Stomach smooth muscle (tissue), 2 donors: ENCODE data around the gene RTEL1.
A peak's percentile ranks its signal among the peaks of the same experiment; 100 is the strongest.

Source experiments
- H3K27ac ChIP-seq: one replicate; pipeline ENCODE4 v1.7.0; 2013; ENCODE audit warnings: mild to moderate bottlenecking, low read length, inconsistent platforms
- H3K27me3 ChIP-seq, 2 donors: one replicate each; pipeline ENCODE4 v1.7.0; 2013; ENCODE audit warnings: low read length in 2 of 2; ENCODE audit not compliant: insufficient read depth in 2 of 2, control insufficient read depth in 1 of 2
- H3K36me3 ChIP-seq, 2 donors: one replicate each; pipeline ENCODE4 v1.7.0; 2013; ENCODE audit warnings: low read length in 2 of 2; ENCODE audit not compliant: control insufficient read depth in 2 of 2, insufficient read depth in 2 of 2
- H3K4me1 ChIP-seq: one replicate; pipeline ENCODE4 v1.7.0; 2013; ENCODE audit warnings: low read length; ENCODE audit not compliant: control insufficient read depth, insufficient read depth
- H3K4me3 ChIP-seq, 2 donors: one replicate each; pipeline ENCODE4 v1.7.0; 2013; ENCODE audit warnings: low read length in 2 of 2
- H3K9ac ChIP-seq, 2 donors: one replicate each; pipeline ENCODE4 v1.7.0; 2013; ENCODE audit warnings: low read length in 2 of 2, mild to moderate bottlenecking in 1 of 2
- H3K9me3 ChIP-seq, 2 donors: one replicate each; pipeline ENCODE4 v1.7.0; 2013; ENCODE audit warnings: low read length in 2 of 2; ENCODE audit not compliant: control insufficient read depth in 2 of 2
- donor health status: healthy.
- donor health status: Pancreatic carcinoma.

The RTEL1 gene

DNA sequence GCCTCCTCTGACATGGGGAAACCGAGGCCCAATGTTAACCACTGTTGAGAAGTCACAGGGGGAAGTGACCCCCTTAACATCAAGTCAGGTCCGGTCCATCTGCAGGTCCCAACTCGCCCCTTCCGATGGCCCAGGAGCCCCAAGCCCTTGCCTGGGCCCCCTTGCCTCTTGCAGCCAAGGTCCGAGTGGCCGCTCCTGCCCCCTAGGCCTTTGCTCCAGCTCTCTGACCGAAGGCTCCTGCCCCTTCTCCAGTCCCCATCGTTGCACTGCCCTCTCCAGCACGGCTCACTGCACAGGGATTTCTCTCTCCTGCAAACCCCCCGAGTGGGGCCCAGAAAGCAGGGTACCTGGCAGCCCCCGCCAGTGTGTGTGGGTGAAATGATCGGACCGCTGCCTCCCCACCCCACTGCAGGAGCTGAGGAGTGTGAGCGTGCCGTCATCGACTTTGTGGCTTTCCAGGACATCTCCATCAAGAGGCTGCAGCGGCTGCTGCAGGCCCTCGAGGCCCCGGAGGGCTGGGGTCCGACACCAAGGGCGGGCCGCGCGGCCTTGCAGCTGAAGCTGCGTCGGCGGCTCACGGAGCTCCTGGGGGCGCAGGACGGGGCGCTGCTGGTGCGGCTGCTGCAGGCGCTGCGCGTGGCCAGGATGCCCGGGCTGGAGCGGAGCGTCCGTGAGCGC, 39.9 kb downstream of the RTEL1 start:
- no peaks in the 10 kb centered on the region for H3K9me3 ChIP-seq
- peaks cover 0 to 5% of the 10 kb centered on the region in 2 donors for H3K36me3 ChIP-seq
- no peak overlapping the region for H3K27ac ChIP-seq
- no peaks in the 10 kb centered on the region for H3K27me3 ChIP-seq
- H3K4me1 ChIP-seq: peaks cover 28% of the 10 kb centered on the region
- H3K4me3 ChIP-seq: no peak overlapping the region
- no peak overlapping the region for H3K9ac ChIP-seq

GRCh38 chr20:63698739-63699465, 40.8 kb downstream of the RTEL1 start:
- Histone ChIP-seq H3K4me1 (peaks cover 28% of the 10 kb centered on the region), H3K27me3 (no peaks in the 10 kb centered on the region), H3K9me3 (no peaks in the 10 kb centered on the region), H3K36me3 (peaks cover 4 to 6% of the 10 kb centered on the region in 2 donors), H3K9ac (no peak overlapping the region), H3K27ac (peak overlapping the region; percentile 31), H3K4me3 (peak overlapping the region in 1 of 2 donors; percentile 1)

DNA sequence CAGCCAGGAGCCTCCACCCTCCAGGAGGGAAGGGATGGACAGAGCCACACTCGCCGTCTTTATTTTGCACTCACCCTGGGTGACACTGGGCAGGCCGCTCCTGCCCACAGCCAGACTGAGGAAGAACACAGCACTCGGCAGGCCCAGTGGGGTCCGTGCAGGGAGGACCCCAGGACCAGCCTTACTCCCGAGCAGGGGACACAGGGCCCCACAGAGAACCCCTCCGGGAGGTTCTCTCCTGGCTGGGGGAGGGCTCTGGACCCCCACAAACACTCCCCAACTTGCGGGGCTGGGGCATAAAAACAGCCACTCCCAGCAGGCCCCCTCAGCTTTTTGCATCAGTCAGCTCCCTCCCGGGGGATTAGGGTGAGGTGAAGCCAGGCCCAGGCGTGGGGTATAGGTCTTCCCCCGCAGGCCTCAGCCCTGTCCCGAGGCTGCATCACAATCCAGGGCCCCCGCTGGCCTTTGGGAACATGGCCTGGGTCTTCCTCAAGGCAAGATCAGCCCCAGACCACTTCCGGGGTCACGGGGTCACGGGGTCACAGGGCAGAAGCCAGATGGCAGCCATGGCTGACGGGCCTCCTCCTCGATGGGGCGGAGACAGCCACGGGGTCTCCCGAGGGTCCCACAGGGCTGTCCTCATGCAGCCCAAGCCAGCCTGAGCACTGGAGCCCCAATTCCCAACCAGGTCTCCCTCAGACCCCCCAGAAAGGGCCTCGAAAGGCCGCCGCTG, 41.5 kb downstream of the RTEL1 start:
- no peak overlapping the region for H3K4me3 ChIP-seq
- H3K27ac ChIP-seq: peak overlapping the region; percentile 31
- peaks cover 28% of the 10 kb centered on the region for H3K4me1 ChIP-seq
- peaks cover 6 to 9% of the 10 kb centered on the region in 2 donors for H3K36me3 ChIP-seq
- H3K9ac ChIP-seq: no peak overlapping the region
- no peaks in the 10 kb centered on the region for H3K27me3 ChIP-seq
- no peaks in the 10 kb centered on the region for H3K9me3 ChIP-seq

GRCh38 chr20:63700199-63701050, 42.3 kb downstream of the RTEL1 start:
- H3K36me3 ChIP-seq: peaks cover 11 to 15% of the 10 kb centered on the region in 2 donors
- H3K4me1 ChIP-seq: peaks cover 28% of the 10 kb centered on the region
- no peak overlapping the region for H3K27ac ChIP-seq
- H3K9ac ChIP-seq: no peak overlapping the region
- no peaks in the 10 kb centered on the region for H3K27me3 ChIP-seq
- H3K9me3 ChIP-seq: no peaks in the 10 kb centered on the region
- no peak overlapping the region for H3K4me3 ChIP-seq

DNA sequence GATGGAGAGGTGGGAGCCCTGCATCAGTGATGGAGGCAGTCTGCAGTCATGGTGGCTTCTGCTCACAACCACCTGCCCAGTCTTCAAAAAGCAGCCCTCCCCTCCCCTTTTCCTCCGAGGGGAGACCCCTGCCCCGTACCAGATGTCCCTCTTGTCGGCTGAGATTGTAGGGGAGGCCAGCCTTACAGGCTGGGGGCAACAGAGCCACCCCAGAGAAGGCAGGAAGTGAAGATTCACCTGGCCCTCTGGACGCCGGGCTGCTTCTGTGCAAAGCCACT, 42.9 kb downstream of the RTEL1 start:
- Histone ChIP-seq H3K27me3 (no peaks in the 10 kb centered on the region), H3K9me3 (no peaks in the 10 kb centered on the region), H3K36me3 (peaks cover 11 to 20% of the 10 kb centered on the region in 2 donors), H3K27ac (no peak overlapping the region), H3K4me3 (no peak overlapping the region), H3K4me1 (peaks cover 31% of the 10 kb centered on the region), H3K9ac (no peak overlapping the region)

- Histone ChIP-seq H3K36me3 (peaks cover 11 to 24% of the 10 kb centered on the region in 2 donors), H3K4me3 (no peak overlapping the region)
Observed at GRCh38 chr20:63701329-63702035, 43.4 kb downstream of the RTEL1 start.

DNA sequence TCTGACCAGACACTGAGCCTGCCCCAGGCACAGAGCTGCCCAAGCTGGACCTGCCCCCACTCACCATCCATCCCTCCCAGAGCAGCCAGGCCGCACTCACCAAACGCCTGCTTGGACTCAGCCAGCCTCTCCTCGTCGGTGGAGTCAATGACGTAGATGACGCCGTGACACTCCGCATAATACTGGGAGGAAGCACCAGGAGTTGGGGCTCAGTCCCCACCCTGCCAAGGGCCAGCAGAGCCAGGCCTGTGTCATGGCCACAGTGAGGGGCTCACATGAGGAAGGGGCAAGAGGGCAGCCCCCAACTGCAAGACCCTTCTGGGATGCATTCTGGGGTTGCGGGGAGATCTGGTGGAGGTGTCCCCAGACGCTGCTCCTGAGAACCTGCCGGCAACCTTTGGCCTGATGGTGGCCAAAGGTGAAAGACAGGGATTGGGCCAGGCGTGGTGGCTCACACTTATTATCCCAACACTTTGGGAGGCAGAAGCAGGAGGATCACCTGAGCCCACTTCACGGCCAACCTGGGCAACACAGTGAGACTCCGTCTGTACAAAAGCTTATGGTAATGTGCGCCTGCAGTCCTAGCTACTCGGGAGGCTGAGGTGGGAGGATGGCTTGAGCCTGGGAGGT, 44.0 kb downstream of the RTEL1 start:
- H3K36me3 ChIP-seq: peaks cover 11 to 24% of the 10 kb centered on the region in 2 donors
- H3K27ac ChIP-seq: no peak overlapping the region
- H3K4me3 ChIP-seq: no peak overlapping the region
- H3K9ac ChIP-seq: no peak overlapping the region
- peaks cover 36% of the 10 kb centered on the region for H3K4me1 ChIP-seq
- H3K27me3 ChIP-seq: no peaks in the 10 kb centered on the region
- no peaks in the 10 kb centered on the region for H3K9me3 ChIP-seq

More at GRCh38 chr20:63701329-63702035, 43.4 kb downstream of the RTEL1 start:
- Histone ChIP-seq H3K4me1 (peaks cover 35% of the 10 kb centered on the region), H3K9me3 (no peaks in the 10 kb centered on the region), H3K27me3 (no peaks in the 10 kb centered on the region), H3K9ac (no peak overlapping the region), H3K27ac (no peak overlapping the region)

- peaks cover 11 to 24% of the 10 kb centered on the region in 2 donors for H3K36me3 ChIP-seq
- no peaks in the 10 kb centered on the region for H3K9me3 ChIP-seq
- no peaks in the 10 kb centered on the region for H3K27me3 ChIP-seq
- no peak overlapping the region for H3K4me3 ChIP-seq
- H3K4me1 ChIP-seq: peaks cover 32% of the 10 kb centered on the region
- H3K9ac ChIP-seq: no peak overlapping the region
- H3K27ac ChIP-seq: no peak overlapping the region
Observed at GRCh38 chr20:63702751-63703470, 44.8 kb downstream of the RTEL1 start.

DNA sequence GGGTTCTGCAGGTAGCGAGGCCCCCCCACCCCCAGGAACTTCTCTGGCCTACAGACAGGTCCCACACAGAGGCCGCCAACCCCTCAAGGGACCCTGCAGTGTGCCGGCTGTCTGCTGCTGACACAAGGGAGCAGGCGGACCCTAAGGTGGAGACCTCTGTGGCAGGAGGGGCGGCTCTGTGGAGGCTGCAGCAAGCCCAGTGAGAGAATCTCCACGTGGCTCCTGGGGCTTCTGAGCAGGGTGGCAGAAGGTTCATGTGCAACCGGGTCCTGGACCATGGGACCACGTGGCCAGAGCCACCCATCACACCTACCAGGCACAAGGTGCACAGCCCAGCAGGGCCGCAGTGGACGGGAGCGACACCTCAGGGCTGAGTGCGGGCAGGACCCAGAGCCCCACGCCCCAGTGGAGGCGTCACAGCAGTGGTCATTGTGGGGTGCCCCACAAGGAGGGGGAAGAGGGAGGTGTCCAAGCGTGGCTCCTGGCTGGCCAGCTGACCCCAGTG, 45.4 kb downstream of the RTEL1 start:
- Histone ChIP-seq H3K27ac (no peak overlapping the region), H3K9ac (no peak overlapping the region), H3K4me3 (no peak overlapping the region), H3K4me1 (peaks cover 32% of the 10 kb centered on the region), H3K27me3 (no peaks in the 10 kb centered on the region), H3K9me3 (no peaks in the 10 kb centered on the region), H3K36me3 (peaks cover 11 to 24% of the 10 kb centered on the region in 2 donors)
